ENCODE measurements around the gene TM9SF4. TPM values are rescaled to one million over a fixed set of nuclear protein-coding genes. Genes with fewer than 3 reads are reported as not detected.

Gene TM9SF4
- total RNA-seq, 1 donor: 41.1 TPM

DNA sequence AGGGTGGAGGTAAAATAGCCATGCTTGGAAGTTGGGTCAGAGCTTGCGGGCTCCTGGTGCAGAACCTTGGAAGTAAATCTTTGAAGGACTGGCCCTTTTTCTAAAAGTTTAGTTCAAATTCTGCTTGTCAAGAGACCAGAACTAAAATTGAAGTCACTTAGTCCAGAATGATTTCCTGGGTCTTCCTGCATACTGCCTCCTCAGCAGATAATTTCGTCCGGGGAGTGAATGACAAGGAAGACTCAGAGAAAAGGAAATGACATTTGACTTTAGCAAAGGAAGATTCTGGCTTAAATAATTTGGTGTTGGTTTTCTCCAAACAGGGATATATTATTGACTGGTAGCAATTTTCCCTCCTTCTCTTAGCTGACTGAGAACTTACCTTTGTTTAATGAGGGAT lies 1.2 kb downstream of the TM9SF4 start:
- H3K4me3 ChIP-seq (ENCODE audit: low read depth, low read length): peak overlapping the region; percentile 99
- no peak for DNase-seq (ENCODE audit: low read depth)
- TF ChIP-seq, protein P1, sequence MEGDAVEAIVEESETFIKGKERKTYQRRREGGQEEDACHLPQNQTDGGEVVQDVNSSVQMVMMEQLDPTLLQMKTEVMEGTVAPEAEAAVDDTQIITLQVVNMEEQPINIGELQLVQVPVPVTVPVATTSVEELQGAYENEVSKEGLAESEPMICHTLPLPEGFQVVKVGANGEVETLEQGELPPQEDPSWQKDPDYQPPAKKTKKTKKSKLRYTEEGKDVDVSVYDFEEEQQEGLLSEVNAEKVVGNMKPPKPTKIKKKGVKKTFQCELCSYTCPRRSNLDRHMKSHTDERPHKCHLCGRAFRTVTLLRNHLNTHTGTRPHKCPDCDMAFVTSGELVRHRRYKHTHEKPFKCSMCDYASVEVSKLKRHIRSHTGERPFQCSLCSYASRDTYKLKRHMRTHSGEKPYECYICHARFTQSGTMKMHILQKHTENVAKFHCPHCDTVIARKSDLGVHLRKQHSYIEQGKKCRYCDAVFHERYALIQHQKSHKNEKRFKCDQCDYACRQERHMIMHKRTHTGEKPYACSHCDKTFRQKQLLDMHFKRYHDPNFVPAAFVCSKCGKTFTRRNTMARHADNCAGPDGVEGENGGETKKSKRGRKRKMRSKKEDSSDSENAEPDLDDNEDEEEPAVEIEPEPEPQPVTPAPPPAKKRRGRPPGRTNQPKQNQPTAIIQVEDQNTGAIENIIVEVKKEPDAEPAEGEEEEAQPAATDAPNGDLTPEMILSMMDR (IDR thresholded peaks at IDR 0.05; ENCODE audit: insufficient read depth, low read length): no peak

DNA sequence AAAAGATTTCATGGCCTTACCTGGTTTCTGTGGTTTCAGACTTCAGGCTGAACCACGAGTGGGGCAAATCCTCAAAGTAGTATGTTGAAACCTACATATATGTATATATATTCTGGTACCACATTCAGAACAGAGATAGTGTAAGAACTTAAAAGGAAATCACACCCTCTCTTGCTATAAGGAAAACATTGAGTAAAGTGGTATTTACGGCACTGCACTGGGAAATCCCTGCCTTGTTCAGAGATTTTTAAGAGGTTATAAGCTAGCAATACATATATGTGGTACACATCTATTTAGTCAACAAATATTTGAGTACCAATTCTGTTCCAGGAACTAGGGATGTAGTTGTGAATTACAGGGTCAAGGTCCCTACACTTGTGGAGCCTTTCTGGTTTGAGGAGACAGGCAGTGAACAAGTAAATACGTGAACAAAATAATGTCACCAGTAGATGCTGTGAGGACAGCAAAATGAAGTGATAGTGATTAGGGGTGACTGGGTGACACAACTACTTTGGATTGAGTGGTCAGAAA lies 1.7 kb downstream of the TM9SF4 start:
- peak overlapping the region; percentile 99 for H3K4me3 ChIP-seq (ENCODE audit: low read depth, low read length)

DNA sequence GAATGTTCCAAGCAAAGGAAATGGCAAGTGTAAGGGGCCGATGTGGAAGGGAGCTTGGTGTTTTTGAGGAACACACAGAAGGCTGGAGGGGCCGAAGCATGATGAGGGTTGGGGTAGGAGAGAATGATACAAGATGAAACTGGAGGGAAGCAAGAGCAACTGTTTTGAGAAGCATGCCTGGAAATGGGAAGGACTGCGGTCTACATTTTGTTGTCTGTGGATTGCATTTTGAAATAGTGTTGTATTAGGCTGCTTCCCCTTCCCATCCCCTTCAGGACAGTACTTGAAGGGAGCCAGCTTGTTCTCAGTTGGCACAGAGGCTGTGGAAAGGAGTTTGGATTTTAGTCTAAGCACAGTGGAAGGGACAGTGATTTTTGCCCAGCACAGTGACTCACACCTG lies 2.2 kb downstream of the TM9SF4 start:
- H3K4me3 ChIP-seq (ENCODE audit: low read depth, low read length): no peak overlapping the region
- TF ChIP-seq, protein P1 (IDR thresholded peaks at IDR 0.05; ENCODE audit: insufficient read depth, low read length): no peak
- no peak for DNase-seq (ENCODE audit: low read depth)

More for the DNA sequence above, 1.7 kb downstream of the TM9SF4 start:
- DNase-seq (ENCODE audit: low read depth): no peak
- TF ChIP-seq, protein P1 (IDR thresholded peaks at IDR 0.05; ENCODE audit: insufficient read depth, low read length): no peak

DNA sequence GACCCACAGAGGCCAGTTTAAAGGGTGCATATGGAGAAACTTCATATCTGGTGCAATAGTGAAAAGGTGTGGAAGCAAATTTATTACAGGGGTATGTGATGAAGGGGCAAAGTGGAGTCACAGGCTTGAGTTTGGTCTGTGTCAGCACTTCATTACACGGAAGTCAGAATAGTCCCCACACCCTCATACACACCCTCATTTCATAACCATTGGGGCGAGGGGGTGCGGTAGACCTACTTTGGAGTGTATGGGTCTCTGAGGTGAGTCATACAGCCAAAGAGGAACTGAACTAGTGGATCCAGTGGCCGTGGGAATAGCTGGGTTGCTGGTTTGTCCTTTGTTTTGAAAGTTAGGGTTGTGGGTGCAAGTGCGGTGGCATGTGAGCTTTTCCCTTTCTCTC lies 3.3 kb downstream of the TM9SF4 start:
- no peak for DNase-seq (ENCODE audit: low read depth)
- TF ChIP-seq, protein P1 (IDR thresholded peaks at IDR 0.05; ENCODE audit: insufficient read depth, low read length): no peak

DNA sequence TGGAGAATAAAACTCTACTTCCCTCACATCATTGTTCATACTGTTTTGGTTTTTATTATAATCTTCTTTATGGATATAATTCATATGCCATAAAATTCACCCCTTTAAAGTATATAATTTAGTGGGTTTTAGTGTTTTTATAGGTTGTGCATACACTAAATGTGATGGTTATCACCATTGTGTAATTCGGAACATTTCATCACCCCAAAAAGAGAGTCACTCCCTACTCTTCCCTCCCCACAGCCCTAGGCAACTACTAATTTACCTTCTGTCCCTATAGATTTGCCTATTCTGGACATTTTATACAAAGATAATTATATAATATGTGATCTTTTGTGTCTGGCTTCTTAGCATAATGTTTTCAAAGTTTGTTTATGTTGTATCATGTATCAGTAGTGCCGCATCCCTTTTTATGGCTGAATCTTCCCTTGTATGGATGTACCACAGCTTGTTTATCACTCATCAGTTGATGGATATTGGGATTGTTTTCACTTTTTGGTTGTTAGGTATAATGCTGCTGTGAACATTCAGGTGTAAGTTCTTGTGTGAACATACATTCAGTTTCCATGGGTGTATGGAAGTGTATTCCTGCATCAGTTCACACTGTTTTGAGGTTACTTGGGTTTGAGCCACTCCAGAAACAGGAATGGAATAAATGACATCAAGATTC lies 4.2 kb downstream of the TM9SF4 start:
- no peak overlapping the region for H3K4me3 ChIP-seq (ENCODE audit: low read depth, low read length)
- TF ChIP-seq, protein P1 (IDR thresholded peaks at IDR 0.05; ENCODE audit: insufficient read depth, low read length): no peak
- no peak for DNase-seq (ENCODE audit: low read depth)

More for the DNA sequence above, 3.3 kb downstream of the TM9SF4 start:
- no peak overlapping the region for H3K4me3 ChIP-seq (ENCODE audit: low read depth, low read length)

DNA sequence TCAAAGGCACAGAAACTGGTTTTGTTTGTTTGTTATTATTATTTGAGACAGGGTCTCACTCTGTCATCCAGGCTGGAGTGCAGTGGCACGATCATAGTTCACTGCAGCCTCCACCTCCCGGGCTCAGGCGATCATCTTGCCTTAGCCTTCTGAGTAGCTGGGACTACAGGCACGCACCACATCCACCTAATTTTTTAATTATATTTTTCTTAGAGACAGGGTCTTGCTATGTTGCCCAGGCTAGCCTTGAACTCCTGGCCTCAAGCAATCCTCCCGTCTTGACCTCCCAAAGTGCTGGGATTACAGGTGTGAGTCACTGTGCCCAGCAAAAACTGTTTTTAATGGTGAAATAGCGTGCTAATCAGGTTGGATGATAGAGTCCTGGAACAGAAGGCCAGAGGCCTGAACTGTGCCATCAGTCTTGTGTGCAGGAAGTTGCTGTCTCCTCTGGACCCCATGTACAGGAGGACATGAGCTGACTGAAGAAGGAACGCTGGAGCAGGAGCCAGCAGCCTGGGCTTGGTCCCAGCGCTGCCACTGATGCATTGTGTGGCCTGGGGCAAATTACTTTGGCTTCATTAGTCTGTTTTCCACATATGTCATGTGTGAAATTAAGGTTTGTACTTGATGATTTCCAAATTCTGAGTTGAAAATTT lies 4.9 kb downstream of the TM9SF4 start:
- TF ChIP-seq, protein P1 (IDR thresholded peaks at IDR 0.05; ENCODE audit: insufficient read depth, low read length): no peak
- DNase-seq (ENCODE audit: low read depth): no peak
- no peak overlapping the region for H3K4me3 ChIP-seq (ENCODE audit: low read depth, low read length)

Data from fibroblast of the aortic adventitia (primary cell).